IMR-90 (cell line): ENCODE data around the gene GRID1. TPM values are rescaled to one million over a fixed set of nuclear protein-coding genes. Genes with fewer than 3 reads are reported as not detected.

Experiments
- ATAC-seq: fragments of 200-7000 bp; cut with Tn5 transposase; 2 replicates; pipeline ENCODE4 v1.9.1; 2020; ENCODE audit warnings: low read depth, mild to moderate bottlenecking, moderate library complexity
- BruUV-seq: library from RNA; stranded (reverse); fragments of 400-500 nt; replicated peaks from 2 replicates; lab custom pipeline; 2021; lab: Mats Ljungman, UMichigan
- CTCF ChIA-PET: fragments of 300-600 bp; formaldehyde crosslinking; extraction: SDS; loops from one replicate; lab custom pipeline; 2021; ENCODE audit warnings: antibody characterized with exemption; lab: Yijun Ruan, JAX
- POLR2A ChIA-PET: fragments of 300-600 bp; sonication (Branson Sonifier 250); formaldehyde crosslinking; loops from one replicate; lab custom pipeline; 2022; ENCODE audit warnings: antibody characterized with exemption; ENCODE audit not compliant: unreplicated experiment; lab: Charles Lee
- DNase-seq: peaks from one replicate; pipeline ENCODE4 v3.0.0; 2013
- H2AFZ ChIP-seq: replicated peaks from 2 replicates; pipeline ENCODE3; 2013; ENCODE audit warnings: low read length, mild to moderate bottlenecking; ENCODE audit not compliant: poor library complexity
- H2AK5ac ChIP-seq: 2 replicates; pipeline ENCODE4 v1.6.1; 2013; ENCODE audit warnings: low read depth, low read length, inconsistent platforms
- H2AK9ac ChIP-seq: replicated peaks from 2 replicates; pipeline ENCODE3; 2013; ENCODE audit warnings: mild to moderate bottlenecking, low read depth, low read length, moderate library complexity; ENCODE audit not compliant: poor library complexity
- H2BK120ac ChIP-seq: 2 replicates; pipeline ENCODE4 v1.6.1; 2013; ENCODE audit warnings: low read depth, low read length, inconsistent platforms
- H2BK15ac ChIP-seq: 3 replicates; pipeline ENCODE4 v1.6.1; 2013; ENCODE audit warnings: low read depth, low read length, inconsistent platforms
- H2BK20ac ChIP-seq: 2 replicates; pipeline ENCODE4 v1.6.1; 2013; ENCODE audit warnings: low read depth, mild to moderate bottlenecking, inconsistent platforms, low read length, moderate library complexity
- H2BK5ac ChIP-seq: 2 replicates; pipeline ENCODE4 v1.6.1; 2013; ENCODE audit warnings: mild to moderate bottlenecking, low read depth, low read length, inconsistent platforms; ENCODE audit not compliant: poor library complexity, severe bottlenecking
- H3K14ac ChIP-seq: replicated peaks from 2 replicates; pipeline ENCODE4 v1.6.1; 2013; ENCODE audit warnings: low read depth, low read length, inconsistent platforms
- H3K18ac ChIP-seq: 2 replicates; pipeline ENCODE4 v1.6.1; 2013; ENCODE audit warnings: low read depth, low read length, control low read depth
- H3K23ac ChIP-seq: 2 replicates; pipeline ENCODE4 v1.6.1; 2013; ENCODE audit warnings: low read depth, low read length, inconsistent platforms
- H3K27ac ChIP-seq: 2 replicates; pipeline ENCODE4 v1.5.1; 2013; ENCODE audit warnings: mild to moderate bottlenecking, control low read depth, low read length; ENCODE audit not compliant: insufficient read depth
- H3K27me3 ChIP-seq: 2 replicates; pipeline ENCODE4 v1.6.1; 2013; ENCODE audit warnings: low read length; ENCODE audit not compliant: control insufficient read depth, insufficient read depth
- H3K36me3 ChIP-seq: 2 replicates; pipeline ENCODE4 v1.6.1; 2013; ENCODE audit warnings: low read length, mixed read lengths; ENCODE audit not compliant: control insufficient read depth, insufficient read depth
- H3K4ac ChIP-seq: 2 replicates; pipeline ENCODE4 v1.6.1; 2013; ENCODE audit warnings: low read depth, low read length, inconsistent platforms
- H3K4me1 ChIP-seq: 2 replicates; pipeline ENCODE4 v1.6.1; 2013; ENCODE audit warnings: low read length, mixed read lengths; ENCODE audit not compliant: control insufficient read depth, insufficient read depth
- H3K4me2 ChIP-seq: 2 replicates; pipeline ENCODE4 v1.6.1; 2013; ENCODE audit warnings: low read depth, mild to moderate bottlenecking, control low read depth, low read length, moderate library complexity
- H3K4me3 ChIP-seq: 2 replicates; pipeline ENCODE4 v1.5.1; 2013; ENCODE audit warnings: low read depth, mild to moderate bottlenecking, control low read depth, low read length, moderate library complexity; ENCODE audit not compliant: insufficient read depth
- H3K56ac ChIP-seq: 2 replicates; pipeline ENCODE4 v1.6.1; 2013; ENCODE audit warnings: low read length, inconsistent platforms; ENCODE audit not compliant: insufficient read depth; ENCODE audit errors: extremely low read depth
- H3K79me1 ChIP-seq, 2 experiments: 2 replicates each; pipeline ENCODE4 v1.6.1; 2013; ENCODE audit warnings: low read length in 2 of 2, inconsistent platforms in 1 of 2, low read depth in 1 of 2
- H3K9ac ChIP-seq: 2 replicates; pipeline ENCODE4 v1.6.1; 2013; ENCODE audit warnings: low read depth, low read length, control low read depth
- H3K9me1 ChIP-seq: 2 replicates; pipeline ENCODE4 v1.6.1; 2013; ENCODE audit warnings: low read length, inconsistent platforms; ENCODE audit not compliant: insufficient read depth
- H3K9me3 ChIP-seq: 2 replicates; pipeline ENCODE4 v1.6.1; 2013; ENCODE audit warnings: low read length; ENCODE audit not compliant: control insufficient read depth, insufficient read depth
- H4K20me1 ChIP-seq: 2 replicates; pipeline ENCODE4 v1.6.1; 2013; ENCODE audit warnings: low read length, inconsistent platforms; ENCODE audit not compliant: insufficient read depth
- H4K5ac ChIP-seq: 2 replicates; pipeline ENCODE4 v1.6.1; 2013; ENCODE audit warnings: mild to moderate bottlenecking, low read depth, low read length, control low read depth
- H4K8ac ChIP-seq, 2 experiments: 2 replicates each; pipeline ENCODE4 v1.6.1; 2013; ENCODE audit warnings: low read depth in 2 of 2, low read length in 2 of 2, control low read depth in 1 of 2, inconsistent platforms in 1 of 2
- H4K91ac ChIP-seq: 2 replicates; pipeline ENCODE4 v1.6.1; 2013; ENCODE audit warnings: low read depth, low read length, inconsistent platforms; ENCODE audit not compliant: insufficient read depth
- CEBPB ChIP-seq: IDR thresholded peaks from 2 replicates; pipeline ENCODE4 v1.6.1; 2012; ENCODE audit warnings: low read depth, low read length, improper control_type of control experiment
- CHD1 ChIP-seq: IDR thresholded peaks from 2 replicates; pipeline ENCODE4 v1.6.1; 2012; ENCODE audit warnings: low read depth, low read length, improper control_type of control experiment
- MAFK ChIP-seq: IDR thresholded peaks from 2 replicates; pipeline ENCODE4 v1.6.1; 2012; ENCODE audit warnings: low read depth, low read length, improper control_type of control experiment
- MXI1 ChIP-seq: IDR thresholded peaks from 2 replicates; pipeline ENCODE4 v1.6.1; 2012; ENCODE audit warnings: low read depth, mild to moderate bottlenecking, low read length, moderate library complexity, borderline replicate concordance
- NFE2L2 ChIP-seq: fragments of 150-350 bp; IDR thresholded peaks from 2 replicates; pipeline ENCODE4 v1.6.1; 2016; ENCODE audit warnings: low read depth, mild to moderate bottlenecking, low read length
- POLR2A ChIP-seq: IDR thresholded peaks from 2 replicates; pipeline ENCODE4 v1.6.1; 2012; ENCODE audit warnings: mild to moderate bottlenecking, low read depth, low read length
- RAD21 ChIP-seq: IDR thresholded peaks from 2 replicates; pipeline ENCODE4 v1.6.1; 2012; ENCODE audit warnings: low read length, improper control_type of control experiment
- RCOR1 ChIP-seq: IDR thresholded peaks from 2 replicates; pipeline ENCODE4 v1.6.1; 2012; ENCODE audit warnings: mild to moderate bottlenecking, low read length, improper control_type of control experiment; ENCODE audit not compliant: insufficient replicate concordance
- WGBS, 2 experiments: methylation state at CpG; one replicate each; pipeline versions ENCODE4 v1.1.5 to v1.1.7; 2013; ENCODE audit warnings: missing lambda C conversion rate in 2 of 2; ENCODE audit not compliant: insufficient read length in 1 of 2; ENCODE audit errors: extremely low coverage in 2 of 2; 5-methylcytosine and 5-hydroxymethylcytosine counted together
- dilution Hi-C: fragments of 300-500 bp; cut with HindIII; formaldehyde crosslinking; loops from one replicate; pipeline ENCODE4 v1.14.3; 2018; ENCODE audit warnings: low sequenced_read_pairs; ENCODE audit not compliant: unreplicated experiment
- in situ Hi-C: fragments of 300-500 bp; cut with MboI; formaldehyde crosslinking; loops from 3 replicates; pipeline ENCODE4 v1.14.3; 2019; ENCODE audit warnings: low sequenced_read_pairs, inconsistent platforms, mixed read lengths
- intact Hi-C: fragments of 100-400 bp; cut with micrococcal nuclease; formaldehyde crosslinking; loops from 2 replicates; pipeline ENCODE4 v1.10.0; 2022
- polyA plus RNA-seq, 3 experiments: library from polyadenylated mRNA; depleted of rRNA; stranded (reverse); fragments of >200 nt; gene quantifications; 2 replicates each; pipeline ENCODE4 v1.2.3, GENCODE V29; 2012; ENCODE audit warnings: low replicate concordance in 1 of 3
- total RNA-seq: library from RNA; depleted of rRNA; stranded (reverse); fragments of >200 nt; gene quantifications from 2 replicates; pipeline ENCODE4 v1.2.3, GENCODE V29; 2012
- TF ChIP-seq, protein P1 (sequence below): conservative IDR thresholded peaks from 2 replicates; pipeline ENCODE4 v1.5.1; 2012; ENCODE audit warnings: mild to moderate bottlenecking, low read depth, low read length, improper control_type of control experiment
- TF ChIP-seq, protein P2 (sequence below): fragments of 150-350 bp; IDR thresholded peaks from 2 replicates; pipeline ENCODE4 v1.6.1; 2017; ENCODE audit warnings: mild to moderate bottlenecking, antibody characterized with exemption, low read length, low read depth

GRID1 gene
- total and polyA plus RNA-seq, 2 of the 4 experiments (the other 2 are of a cell fraction), result not detected

DNA sequence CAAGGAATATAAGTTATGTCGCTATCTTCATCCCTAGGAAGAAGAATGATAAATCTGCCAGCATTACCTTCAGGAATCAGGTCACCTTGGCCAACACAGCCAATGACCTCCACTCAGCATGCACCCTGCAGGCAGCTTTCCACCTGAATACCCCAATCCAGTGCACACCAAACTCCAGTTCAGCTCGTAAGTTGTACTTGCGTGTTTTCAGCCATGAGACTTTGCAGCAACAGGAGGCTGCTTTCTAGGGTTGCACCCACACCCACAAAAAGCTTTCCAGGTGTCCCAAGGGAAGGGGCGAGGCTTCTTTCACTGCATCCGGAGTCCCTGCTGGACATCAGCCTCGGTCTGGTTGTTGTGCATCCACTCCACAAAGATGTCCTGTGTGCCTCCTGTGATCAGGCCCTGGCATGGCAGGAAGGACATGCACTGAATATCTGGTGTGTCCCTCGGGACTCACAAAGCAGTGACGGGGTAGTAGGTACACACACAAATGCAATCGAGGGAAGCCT is 282.9 kb downstream of the GRID1 start:
- Histone ChIP-seq H3K4ac (no peak overlapping the region), H3K14ac (no peak overlapping the region), H2AK5ac (no peak overlapping the region), H3K4me2 (no peak overlapping the region), H2AFZ (peak overlapping the region; percentile 43), H3K36me3 (no peaks in the 10 kb centered on the region), H3K9me3 (no peaks in the 10 kb centered on the region; the same call in 1 of the 2 replicates), H2BK15ac (no peak overlapping the region), H3K27ac (no peak overlapping the region), H4K5ac (no peak overlapping the region), H2BK120ac (no peak overlapping the region), H4K20me1 (no peaks in the 10 kb centered on the region), H3K23ac (no peak overlapping the region), H4K91ac (no peak overlapping the region), H3K9ac (no peak overlapping the region), H3K27me3 (no peaks in the 10 kb centered on the region), H2BK20ac (no peak overlapping the region), H3K18ac (no peak overlapping the region), H3K4me3 (no peak overlapping the region), H4K8ac (no peak overlapping the region), H3K79me1 (no peaks in the 10 kb centered on the region), H2AK9ac (no peak overlapping the region), H3K9me1 (no peaks in the 10 kb centered on the region), H3K56ac (no peak overlapping the region), H3K4me1 (no peaks in the 10 kb centered on the region), H2BK5ac (no peak overlapping the region)
- ChIA-PET POLR2A (no interaction called here), CTCF (no interaction called here)
- WGBS, 2 experiments, result 55% methylated on average over 5 of the region's 9 CpGs; no CpG with 5 or more reads in 1 of the 2 experiments
- intact Hi-C loops, result no loop called here
- no peak for DNase-seq
- no TSS peak for BruUV-seq
- TF ChIP-seq POLR2A, result no peak
- TF ChIP-seq RAD21, result no peak
- no peak for TF ChIP-seq CHD1
- TF ChIP-seq NFE2L2, result no peak
- TF ChIP-seq CEBPB, result no peak
- TF ChIP-seq, protein P1, sequence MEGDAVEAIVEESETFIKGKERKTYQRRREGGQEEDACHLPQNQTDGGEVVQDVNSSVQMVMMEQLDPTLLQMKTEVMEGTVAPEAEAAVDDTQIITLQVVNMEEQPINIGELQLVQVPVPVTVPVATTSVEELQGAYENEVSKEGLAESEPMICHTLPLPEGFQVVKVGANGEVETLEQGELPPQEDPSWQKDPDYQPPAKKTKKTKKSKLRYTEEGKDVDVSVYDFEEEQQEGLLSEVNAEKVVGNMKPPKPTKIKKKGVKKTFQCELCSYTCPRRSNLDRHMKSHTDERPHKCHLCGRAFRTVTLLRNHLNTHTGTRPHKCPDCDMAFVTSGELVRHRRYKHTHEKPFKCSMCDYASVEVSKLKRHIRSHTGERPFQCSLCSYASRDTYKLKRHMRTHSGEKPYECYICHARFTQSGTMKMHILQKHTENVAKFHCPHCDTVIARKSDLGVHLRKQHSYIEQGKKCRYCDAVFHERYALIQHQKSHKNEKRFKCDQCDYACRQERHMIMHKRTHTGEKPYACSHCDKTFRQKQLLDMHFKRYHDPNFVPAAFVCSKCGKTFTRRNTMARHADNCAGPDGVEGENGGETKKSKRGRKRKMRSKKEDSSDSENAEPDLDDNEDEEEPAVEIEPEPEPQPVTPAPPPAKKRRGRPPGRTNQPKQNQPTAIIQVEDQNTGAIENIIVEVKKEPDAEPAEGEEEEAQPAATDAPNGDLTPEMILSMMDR, result no peak
- TF ChIP-seq MXI1, result no peak
- TF ChIP-seq, protein P2, sequence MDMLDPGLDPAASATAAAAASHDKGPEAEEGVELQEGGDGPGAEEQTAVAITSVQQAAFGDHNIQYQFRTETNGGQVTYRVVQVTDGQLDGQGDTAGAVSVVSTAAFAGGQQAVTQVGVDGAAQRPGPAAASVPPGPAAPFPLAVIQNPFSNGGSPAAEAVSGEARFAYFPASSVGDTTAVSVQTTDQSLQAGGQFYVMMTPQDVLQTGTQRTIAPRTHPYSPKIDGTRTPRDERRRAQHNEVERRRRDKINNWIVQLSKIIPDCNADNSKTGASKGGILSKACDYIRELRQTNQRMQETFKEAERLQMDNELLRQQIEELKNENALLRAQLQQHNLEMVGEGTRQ, result no peak
- TF ChIP-seq RCOR1, result no peak
- TF ChIP-seq MAFK, result no peak
- in situ Hi-C loops, result no loop called here
- ATAC-seq, result no peak
- dilution Hi-C loops, result no loop called here
